ENCODE data around the gene F5. TPM values are rescaled to one million over a fixed set of nuclear protein-coding genes. Genes with fewer than 3 reads are reported as not detected.

Gene F5
- polyA plus RNA-seq, 1 donor = 0.30 TPM

GRCh38 chr1:169527001-169527400 lies 59.3 kb downstream of the F5 start:
- H3K9me3 ChIP-seq (ENCODE audit: control insufficient read depth, low read depth, low read length) = no peaks in the 10 kb centered on the region
- H3K27ac ChIP-seq (ENCODE audit: low read length) = no peak overlapping the region
- DNase-seq = no peak
- no peaks in the 10 kb centered on the region for H3K27me3 ChIP-seq (ENCODE audit: control insufficient read depth, insufficient read depth, low read length)
- H3K4me3 ChIP-seq (ENCODE audit: low read length) = no peak overlapping the region
- H3K36me3 ChIP-seq (ENCODE audit: control insufficient read depth, insufficient read depth, low read length) = no peaks in the 10 kb centered on the region
- no CpG with 5 or more reads among the region's 3 CpGs for WGBS (ENCODE audit: insufficient coverage, low lambda C conversion rate)
- peaks cover 11% of the 10 kb centered on the region for H3K4me1 ChIP-seq (ENCODE audit: control insufficient read depth, insufficient read depth, low read length)

GRCh38 chr1:169526120-169526832 lies 60.0 kb downstream of the F5 start:
- 67% methylated on average over 1 of the region's 1 CpG for WGBS (ENCODE audit: insufficient coverage, low lambda C conversion rate)

DNA sequence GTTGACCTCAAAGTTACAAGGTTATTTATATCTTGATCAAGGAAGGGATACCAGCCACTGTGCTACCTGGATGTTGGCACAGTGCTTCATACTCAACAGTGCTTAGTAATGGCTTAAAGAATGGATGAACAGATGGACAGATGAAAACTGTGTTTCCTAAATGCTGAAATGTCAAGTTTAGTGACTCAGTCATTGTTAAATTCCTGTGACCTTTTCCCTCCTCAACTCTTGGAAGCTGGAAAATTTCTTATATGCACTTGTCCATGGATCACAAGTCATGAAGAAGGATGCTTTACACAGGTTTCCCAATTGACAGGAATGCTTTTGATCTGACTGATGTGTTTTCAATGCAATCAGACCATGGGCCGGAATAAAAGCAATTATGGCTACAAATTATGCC lies 60.9 kb downstream of the F5 start:
- H3K27ac ChIP-seq (ENCODE audit: low read length) = no peak overlapping the region

More at GRCh38 chr1:169526120-169526832, 60.0 kb downstream of the F5 start:
- H3K4me1 ChIP-seq (ENCODE audit: control insufficient read depth, insufficient read depth, low read length) = peaks cover 11% of the 10 kb centered on the region
- H3K27me3 ChIP-seq (ENCODE audit: control insufficient read depth, insufficient read depth, low read length) = no peaks in the 10 kb centered on the region
- H3K9me3 ChIP-seq (ENCODE audit: control insufficient read depth, low read depth, low read length) = no peaks in the 10 kb centered on the region
- H3K27ac ChIP-seq (ENCODE audit: low read length) = no peak overlapping the region
- no peak overlapping the region for H3K4me3 ChIP-seq (ENCODE audit: low read length)
- no peak for DNase-seq
- no peaks in the 10 kb centered on the region for H3K36me3 ChIP-seq (ENCODE audit: control insufficient read depth, insufficient read depth, low read length)

GRCh38 chr1:169523904-169524303 lies 62.4 kb downstream of the F5 start:
- no peak for DNase-seq
- H3K27ac ChIP-seq (ENCODE audit: low read length) = no peak overlapping the region
- H3K27me3 ChIP-seq (ENCODE audit: control insufficient read depth, insufficient read depth, low read length) = no peaks in the 10 kb centered on the region
- no peaks in the 10 kb centered on the region for H3K36me3 ChIP-seq (ENCODE audit: control insufficient read depth, insufficient read depth, low read length)
- H3K4me1 ChIP-seq (ENCODE audit: control insufficient read depth, insufficient read depth, low read length) = peaks cover 7% of the 10 kb centered on the region
- H3K4me3 ChIP-seq (ENCODE audit: low read length) = no peak overlapping the region
- no peaks in the 10 kb centered on the region for H3K9me3 ChIP-seq (ENCODE audit: control insufficient read depth, low read depth, low read length)

More for the DNA sequence above, 60.9 kb downstream of the F5 start:
- Histone ChIP-seq H3K27me3 (ENCODE audit: control insufficient read depth, insufficient read depth, low read length) (no peaks in the 10 kb centered on the region), H3K9me3 (ENCODE audit: control insufficient read depth, low read depth, low read length) (no peaks in the 10 kb centered on the region), H3K36me3 (ENCODE audit: control insufficient read depth, insufficient read depth, low read length) (no peaks in the 10 kb centered on the region), H3K4me1 (ENCODE audit: control insufficient read depth, insufficient read depth, low read length) (peaks cover 16% of the 10 kb centered on the region), H3K4me3 (ENCODE audit: low read length) (no peak overlapping the region)
- no CpG with 5 or more reads among the region's 1 CpG for WGBS (ENCODE audit: insufficient coverage, low lambda C conversion rate)
- DNase-seq = no peak

DNA sequence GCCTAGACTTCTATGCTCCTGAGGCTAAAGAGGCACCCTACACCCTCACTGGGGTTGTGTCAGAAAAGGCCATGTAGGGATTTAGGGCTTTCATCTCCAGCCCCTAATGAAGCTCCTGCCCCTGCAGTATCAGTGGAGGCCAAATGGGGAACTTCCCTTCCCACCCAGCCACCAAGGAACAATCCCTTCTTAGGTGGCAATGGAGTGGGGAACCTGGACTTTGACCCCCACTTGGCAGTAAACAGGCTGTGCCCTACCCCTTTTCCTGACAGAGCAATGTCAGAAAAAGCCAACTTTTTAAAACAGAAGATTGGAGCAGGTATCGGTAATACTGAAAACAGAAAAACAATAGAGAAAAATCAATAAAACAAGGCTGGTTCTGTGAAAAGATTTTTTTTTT lies 65.1 kb downstream of the F5 start:
- H3K27ac ChIP-seq (ENCODE audit: low read length) = no peak overlapping the region
- H3K27me3 ChIP-seq (ENCODE audit: control insufficient read depth, insufficient read depth, low read length) = no peaks in the 10 kb centered on the region
- H3K36me3 ChIP-seq (ENCODE audit: control insufficient read depth, insufficient read depth, low read length) = no peaks in the 10 kb centered on the region
- peak; percentile 26 to 62 for DNase-seq
- H3K4me1 ChIP-seq (ENCODE audit: control insufficient read depth, insufficient read depth, low read length) = peaks cover 4% of the 10 kb centered on the region
- H3K4me3 ChIP-seq (ENCODE audit: low read length) = no peak overlapping the region
- no peaks in the 10 kb centered on the region for H3K9me3 ChIP-seq (ENCODE audit: control insufficient read depth, low read depth, low read length)
- WGBS (ENCODE audit: insufficient coverage, low lambda C conversion rate) = 17% methylated on average over 1 of the region's 1 CpG

- Histone ChIP-seq H3K27ac (ENCODE audit: low read length) (no peak overlapping the region), H3K9me3 (ENCODE audit: control insufficient read depth, low read depth, low read length) (no peaks in the 10 kb centered on the region)
- 82% methylated on average over 1 of the region's 2 CpGs for WGBS (ENCODE audit: insufficient coverage, low lambda C conversion rate)
Measured at GRCh38 chr1:169517558-169518186, 68.6 kb downstream of the F5 start.

GRCh38 chr1:169515641-169516040 lies 70.6 kb downstream of the F5 start:
- no peaks in the 10 kb centered on the region for H3K27me3 ChIP-seq (ENCODE audit: control insufficient read depth, insufficient read depth, low read length)
- DNase-seq = no peak
- no peak overlapping the region for H3K4me3 ChIP-seq (ENCODE audit: low read length)
- no peaks in the 10 kb centered on the region for H3K9me3 ChIP-seq (ENCODE audit: control insufficient read depth, low read depth, low read length)
- H3K27ac ChIP-seq (ENCODE audit: low read length) = no peak overlapping the region
- no peaks in the 10 kb centered on the region for H3K36me3 ChIP-seq (ENCODE audit: control insufficient read depth, insufficient read depth, low read length)
- no peaks in the 10 kb centered on the region for H3K4me1 ChIP-seq (ENCODE audit: control insufficient read depth, insufficient read depth, low read length)

More at GRCh38 chr1:169517558-169518186, 68.6 kb downstream of the F5 start:
- Histone ChIP-seq H3K4me3 (ENCODE audit: low read length) (no peak overlapping the region), H3K4me1 (ENCODE audit: control insufficient read depth, insufficient read depth, low read length) (peaks cover 4% of the 10 kb centered on the region), H3K27me3 (ENCODE audit: control insufficient read depth, insufficient read depth, low read length) (no peaks in the 10 kb centered on the region), H3K36me3 (ENCODE audit: control insufficient read depth, insufficient read depth, low read length) (no peaks in the 10 kb centered on the region)
- no peak for DNase-seq

GRCh38 chr1:169514566-169515270 lies 71.6 kb downstream of the F5 start:
- Histone ChIP-seq H3K27ac (ENCODE audit: low read length) (no peak overlapping the region), H3K4me3 (ENCODE audit: low read length) (no peak overlapping the region), H3K9me3 (ENCODE audit: control insufficient read depth, low read depth, low read length) (no peaks in the 10 kb centered on the region), H3K36me3 (ENCODE audit: control insufficient read depth, insufficient read depth, low read length) (no peaks in the 10 kb centered on the region), H3K4me1 (ENCODE audit: control insufficient read depth, insufficient read depth, low read length) (no peaks in the 10 kb centered on the region), H3K27me3 (ENCODE audit: control insufficient read depth, insufficient read depth, low read length) (no peaks in the 10 kb centered on the region)
- DNase-seq = no peak
- WGBS (ENCODE audit: insufficient coverage, low lambda C conversion rate) = no CpG with 5 or more reads among the region's 2 CpGs

DNA sequence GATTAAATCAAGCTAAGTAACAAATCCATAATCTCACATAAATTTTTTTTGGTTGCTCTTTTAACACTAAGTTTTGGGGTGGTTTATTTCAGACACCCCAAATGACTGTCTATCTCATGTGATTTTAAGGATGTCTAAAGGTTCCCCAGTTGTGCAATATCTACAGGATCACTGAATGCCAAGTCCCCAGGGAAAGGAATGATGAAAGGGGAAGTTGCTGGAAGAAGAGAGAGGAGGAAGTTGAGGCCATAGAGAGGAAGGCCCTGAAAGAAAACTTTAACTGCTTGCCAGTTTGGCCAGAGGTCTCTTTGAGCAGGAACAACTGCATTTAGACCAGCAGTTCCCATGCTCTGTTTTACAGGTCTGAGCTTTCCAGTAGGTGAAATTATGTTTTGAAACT lies 73.1 kb downstream of the F5 start:
- Histone ChIP-seq H3K27ac (ENCODE audit: low read length) (no peak overlapping the region), H3K36me3 (ENCODE audit: control insufficient read depth, insufficient read depth, low read length) (no peaks in the 10 kb centered on the region), H3K9me3 (ENCODE audit: control insufficient read depth, low read depth, low read length) (no peaks in the 10 kb centered on the region), H3K4me3 (ENCODE audit: low read length) (no peak overlapping the region), H3K4me1 (ENCODE audit: control insufficient read depth, insufficient read depth, low read length) (no peaks in the 10 kb centered on the region), H3K27me3 (ENCODE audit: control insufficient read depth, insufficient read depth, low read length) (no peaks in the 10 kb centered on the region)
- no peak for DNase-seq

- DNase-seq = no peak
- H3K4me1 ChIP-seq (ENCODE audit: control insufficient read depth, insufficient read depth, low read length) = no peaks in the 10 kb centered on the region
- no peaks in the 10 kb centered on the region for H3K27me3 ChIP-seq (ENCODE audit: control insufficient read depth, insufficient read depth, low read length)
- H3K4me3 ChIP-seq (ENCODE audit: low read length) = no peak overlapping the region
- no peaks in the 10 kb centered on the region for H3K9me3 ChIP-seq (ENCODE audit: control insufficient read depth, low read depth, low read length)
- H3K27ac ChIP-seq (ENCODE audit: low read length) = no peak overlapping the region
- H3K36me3 ChIP-seq (ENCODE audit: control insufficient read depth, insufficient read depth, low read length) = no peaks in the 10 kb centered on the region
- 83% methylated on average over 2 of the region's 3 CpGs for WGBS (ENCODE audit: insufficient coverage, low lambda C conversion rate)
Measured at GRCh38 chr1:169511316-169512005, 74.8 kb downstream of the F5 start.

Data from large intestine (tissue), 3 donors.